SK-N-MC (cell line): ENCODE results near the gene SAMSN1.

Source experiments
- EZH2 ChIP-seq: fragments of 200-600 bp; sonication (generic); IDR thresholded peaks from one replicate; pipeline ENCODE4 v1.6.1; 2017; ENCODE audit warnings: antibody characterized with exemption
- POLR2AphosphoS5 ChIP-seq: IDR thresholded peaks from 2 replicates; pipeline ENCODE4 v1.6.1; 2012; ENCODE audit warnings: mild to moderate bottlenecking, low read depth, low read length, borderline replicate concordance

DNA sequence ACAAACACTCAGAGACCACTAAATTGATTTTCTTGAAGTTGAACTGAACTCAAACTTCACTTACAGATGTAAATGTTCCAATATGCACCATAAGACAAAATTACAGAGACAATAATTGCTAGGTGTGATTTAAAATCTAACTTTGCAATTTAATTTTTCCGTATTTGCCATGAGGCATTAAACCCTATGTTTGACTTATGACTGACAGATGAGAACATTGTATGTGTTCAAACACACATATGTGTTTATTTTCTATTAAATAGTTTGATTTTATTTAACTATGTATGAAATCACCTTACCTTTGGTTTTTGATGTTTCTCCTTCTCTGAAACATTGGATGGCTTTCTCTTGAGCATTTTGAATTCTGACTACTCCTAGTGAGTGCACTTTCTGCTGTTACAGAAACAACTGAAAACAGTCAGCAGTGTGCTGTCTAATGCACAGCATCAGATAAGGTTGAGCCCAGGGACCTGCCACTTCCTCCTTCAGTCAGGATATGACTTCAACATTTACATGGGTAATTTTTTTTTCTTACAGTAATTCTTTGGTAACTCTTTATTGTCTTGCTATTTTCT, at the start of gene SAMSN1:
- TF ChIP-seq POLR2AphosphoS5 (no peak), EZH2 (no peak)
